K562 (cell line): ENCODE data around the gene CSF1R. TPM values are rescaled to one million over a fixed set of nuclear protein-coding genes. Genes with fewer than 3 reads are reported as not detected.
"Not testable (repeated sequence)": the region's sequence is repeated elsewhere in the genome, so short reads cannot be mapped to it uniquely, and the experiment has no call there.

Source experiments
- BACH1 ChIP-seq: fragments of 200-800 bp; sonication (Bioruptor generic); IDR thresholded peaks from 2 replicates; pipeline ENCODE4 v1.6.1; 2016; ENCODE audit warnings: missing genetic modification characterization, missing compliant biosample characterization
- BCLAF1 ChIP-seq, 2 experiments: fragments of 450-650 bp in 1 of 2; IDR thresholded peaks; 2 replicates each; pipeline ENCODE4 v1.6.1; 2011 to 2017; ENCODE audit warnings: low read depth in 2 of 2, antibody characterized with exemption in 1 of 2, borderline replicate concordance in 1 of 2, low read length in 1 of 2, mild to moderate bottlenecking in 1 of 2, mixed read lengths in 1 of 2; ENCODE audit not compliant: control insufficient read depth in 1 of 2
- ETV1 ChIP-seq: fragments of 450-650 bp; conservative IDR thresholded peaks from 2 replicates; pipeline ENCODE4 v1.6.1; 2016; ENCODE audit warnings: missing genetic modification characterization, control low read depth, low read depth, missing compliant biosample characterization
- JUNB ChIP-seq: fragments of 450-650 bp; formaldehyde crosslinking; conservative IDR thresholded peaks from 2 replicates; pipeline ENCODE4 v1.4.0; 2020; ENCODE audit warnings: mild to moderate bottlenecking
- KDM1A ChIP-seq, 2 experiments: fragments of 450-650 bp; IDR thresholded peaks; 2 replicates each; pipeline ENCODE4 v1.6.1; 2016; ENCODE audit warnings: mild to moderate bottlenecking in 2 of 2
- MGA ChIP-seq: fragments of 450-650 bp; IDR thresholded peaks from 2 replicates; pipeline ENCODE4 v1.6.1; 2016; ENCODE audit warnings: mild to moderate bottlenecking, moderate library complexity
- MTA2 ChIP-seq: fragments of 450-650 bp; IDR thresholded peaks from 2 replicates; pipeline ENCODE4 v1.6.1; 2016; ENCODE audit warnings: low read depth
- MYNN ChIP-seq, 2 experiments: sonication (generic); formaldehyde crosslinking in 1 of 2; IDR thresholded peaks; 2 replicates each; pipeline versions ENCODE4 v1.5.0 to v1.6.1; 2016 to 2020; ENCODE audit warnings: antibody characterized with exemption in 1 of 2, missing genetic modification reagents in 1 of 2
- NRF1 ChIP-seq, 2 experiments: fragments of 450-650 bp; IDR thresholded peaks in 1 of 2; conservative IDR thresholded peaks in 1 of 2; 2 replicates each; pipeline ENCODE4 v1.6.1; 2014; ENCODE audit warnings: mild to moderate bottlenecking in 2 of 2
- PHF21A ChIP-seq: fragments of 450-650 bp; IDR thresholded peaks from 2 replicates; pipeline ENCODE4 v1.6.1; 2017; ENCODE audit warnings: low read depth, borderline replicate concordance
- TAF9B ChIP-seq: fragments of 450-650 bp; IDR thresholded peaks from 2 replicates; pipeline ENCODE4 v1.6.1; 2018; ENCODE audit warnings: mild to moderate bottlenecking; ENCODE audit not compliant: partially characterized antibody
- polyA plus RNA-seq, 8 experiments: library from polyadenylated mRNA; depleted of rRNA in 4 of 8; stranded (reverse) in 5 of 8; unstranded in 3 of 8; fragments of >200 nt; fragmentation: Nextera tagmentation in 2 of 8; fragmentation: Illumina TruSeq in 1 of 8; extraction: Ambion mirVana in 2 of 8; extraction: Trizol in 1 of 8; gene quantifications; 2 replicates each; pipeline versions ENCODE4 v1.2.1 to v1.2.3, GENCODE V29; 2011 to 2014; ENCODE audit warnings: inconsistent platforms in 1 of 8, missing spikeins in 1 of 8
- total RNA-seq, 7 experiments: library from RNA; depleted of rRNA in 6 of 7; stranded (reverse); fragments of >200 nt in 6 of 7; fragmentation: Illumina TruSeq in 2 of 7; extraction: Trizol in 2 of 7; gene quantifications; 2 replicates each; pipeline versions ENCODE4 v1.2.1 to v1.2.3, GENCODE V29; 2011 to 2021; ENCODE audit warnings: low replicate concordance in 1 of 7

CSF1R gene
- total and polyA plus RNA-seq, 9 of the 15 experiments (the other 6 are each of a cell fraction or from before 2014, with no cell fraction given), result 0.03 to 0.64 (median 0.20) TPM; not detected in 6

- TF ChIP-seq MGA, result peak; percentile 98
- peak; percentile 22; the same call in 1 of the 2 replicates for TF ChIP-seq BACH1 (tag)
- peak; percentile 77 for TF ChIP-seq JUNB (CRISPR knock-in tag)
- peak; percentile 38; the same call in 1 of the 2 replicates for TF ChIP-seq ETV1 (tag)
- TF ChIP-seq MTA2, result peak; percentile 61; the same call in 1 of the 2 replicates
- TF ChIP-seq PHF21A, result 0 out of 2 replicates have a peak, but pooled peaks have one; percentile 24
- peak; percentile 87 for TF ChIP-seq TAF9B
- peak; percentile 87 to 91; a peak in 3 of 4 replicates for TF ChIP-seq KDM1A (IDR thresholded peaks at IDR 0.05)
- TF ChIP-seq NRF1 (conservative IDR thresholded peaks at IDR 0.05 in 1 of 2, IDR thresholded peaks at IDR 0.05 in 1 of 2), result peak; percentile 13 to 43; a peak in 1 of 4 replicates
- TF ChIP-seq MYNN (IDR thresholded peaks at IDR 0.05), result peak; percentile 94
- TF ChIP-seq MYNN (CRISPR knock-in tag; IDR thresholded peaks at IDR 0.05), result not testable (repeated sequence)
- TF ChIP-seq BCLAF1 (IDR thresholded peaks at IDR 0.05; ENCODE audit: borderline replicate concordance in 1 of 2, control insufficient read depth in 1 of 2, low read depth in 2 of 2, low read length in 1 of 2), result peak in 1 of 2 experiments; percentile 67; a peak in 1 of 4 replicates
Measured at GRCh38 chr5:150050172-150050811, 36.1 kb downstream of the CSF1R start (continued).
